GM10248 (cell line): Measurements from ENCODE around the gene CENPX.
A peak's percentile ranks its signal among the peaks of the same experiment; 100 is the strongest.

Experiments used
- CTCF ChIA-PET: fragments of 300-600 bp; sonication (Branson Sonifier 250); formaldehyde crosslinking; extraction: SDS; loops from one replicate; lab custom pipeline; 2021; ENCODE audit warnings: antibody characterized with exemption; lab: Yijun Ruan, JAX
- POLR2A ChIA-PET: fragments of 350-650 bp; sonication (Branson Sonifier 250); formaldehyde crosslinking; extraction: SDS; loops from one replicate; lab custom pipeline; 2020; ENCODE audit warnings: antibody characterized with exemption; lab: Yijun Ruan, JAX
- DNase-seq: peaks from one replicate; pipeline ENCODE4 v3.0.0; 2012; ENCODE audit errors: extremely low spot score
- CTCF ChIP-seq: IDR thresholded peaks from 2 replicates; pipeline ENCODE4 v1.5.1; 2012; ENCODE audit warnings: mild to moderate bottlenecking, low read depth; ENCODE audit errors: extremely low read depth, missing control alignments, control extremely low read depth

CENPX gene

GRCh38 chr17:82037092-82037888 is 14.6 kb upstream of the CENPX start, which contains the start of gene DCXR:
DCXR (minus strand) TSS chr17:82037697; CDS start chr17:82037682, 15 bp downstream.
- CTCF ChIA-PET, result interaction anchor here (0.6 to 5.6 kb wide), 35 partner anchors 10 to 387 kb away, joined by 3 to 67 read pairs (median 3); partner anchors contain the start of genes CENPX, LRRC45 and PYCR1
- POLR2A ChIA-PET, result interaction anchor here (0.6 to 1.6 kb wide), 10 partner anchors 12 to 262 kb away, joined by 3 to 14 read pairs (median 4); partner anchors contain the start of genes CENPX, GPS1 and LRRC45
- TF ChIP-seq CTCF, result peak; percentile 93
- DNase-seq, result peak; percentile 98

GRCh38 chr17:82036634-82037091 is 14.0 kb upstream of the CENPX start:
- ChIA-PET CTCF (interaction anchor here (0.8 to 3.0 kb wide), 7 partner anchors 10 to 118 kb away, joined by 3 to 16 read pairs (median 5); partner anchors contain the start of genes CENPX and LRRC45), POLR2A (interaction anchor here (1.6 kb wide), 1 partner anchor 13 kb away, joined by 5 read pairs; no protein-coding TSS in a partner anchor)
- no peak for TF ChIP-seq CTCF
- DNase-seq, result no peak

GRCh38 chr17:82035956-82036633 is 13.4 kb upstream of the CENPX start:
- no peak for TF ChIP-seq CTCF
- no peak for DNase-seq
- ChIA-PET POLR2A (no interaction called here), CTCF (interaction anchor here (0.6 to 3.0 kb wide), 8 partner anchors 12 to 78 kb away, joined by 3 to 16 read pairs (median 4); partner anchors contain the start of genes CENPX and LRRC45)

GRCh38 chr17:82035488-82035887 is 12.8 kb upstream of the CENPX start:
- no peak for DNase-seq
- CTCF ChIA-PET, result interaction anchor here (0.9 to 3.0 kb wide), 7 partner anchors 12 to 119 kb away, joined by 3 to 16 read pairs (median 4); partner anchors contain the start of genes CENPX and LRRC45
- no peak for TF ChIP-seq CTCF
- POLR2A ChIA-PET, result no interaction called here

GRCh38 chr17:82034371-82035011 is 11.8 kb upstream of the CENPX start:
- ChIA-PET CTCF (interaction anchor here (0.9 to 3.0 kb wide), 4 partner anchors 13 to 120 kb away, joined by 3 to 16 read pairs (median 6); partner anchors contain the start of genes CENPX and LRRC45), POLR2A (no interaction called here)
- no peak for DNase-seq
- no peak for TF ChIP-seq CTCF
